ENCODE results near the gene LTB4R. TPM values are rescaled to one million over a fixed set of nuclear protein-coding genes. Genes with fewer than 3 reads are reported as not detected.
"Not testable (repeated sequence)": the region's sequence is repeated elsewhere in the genome, so short reads cannot be mapped to it uniquely, and the experiment has no call there.

The LTB4R gene
- polyA plus RNA-seq, 4 donors: 2.2 to 7.3 (median 5.0) TPM

GRCh38 chr14:24317141-24317928 lies 6.0 kb downstream of the LTB4R start:
- DNase-seq (ENCODE audit: low read depth in 4 of 4, low spot score in 2 of 4): no peak

- no peak for DNase-seq (ENCODE audit: low read depth in 4 of 4, low spot score in 2 of 4)
Measured at GRCh38 chr14:24321212-24321975, 10.1 kb downstream of the LTB4R start.

- no peak for DNase-seq (ENCODE audit: low read depth in 4 of 4, low spot score in 2 of 4)
Measured at GRCh38 chr14:24322672-24323071, 11.4 kb downstream of the LTB4R start.

- no peak for DNase-seq (ENCODE audit: low read depth in 4 of 4, low spot score in 2 of 4)
Measured at GRCh38 chr14:24323341-24323740, 12.0 kb downstream of the LTB4R start.

- DNase-seq (ENCODE audit: low read depth in 4 of 4, low spot score in 2 of 4): no peak
Measured at GRCh38 chr14:24324024-24324423, 12.7 kb downstream of the LTB4R start.

GRCh38 chr14:24325041-24325530 lies 13.8 kb downstream of the LTB4R start:
- no peak for DNase-seq (ENCODE audit: low read depth in 4 of 4, low spot score in 2 of 4)

GRCh38 chr14:24325963-24326362 lies 14.7 kb downstream of the LTB4R start:
- DNase-seq (ENCODE audit: low read depth in 4 of 4, low spot score in 2 of 4): no peak

- no peak for DNase-seq (ENCODE audit: low read depth in 4 of 4, low spot score in 2 of 4)
Measured at GRCh38 chr14:24327303-24327702, 16.0 kb downstream of the LTB4R start.

GRCh38 chr14:24327914-24328313 lies 16.6 kb downstream of the LTB4R start:
- not testable (repeated sequence) for DNase-seq (ENCODE audit: low read depth in 4 of 4, low spot score in 2 of 4)

- no peak for DNase-seq (ENCODE audit: low read depth in 4 of 4, low spot score in 2 of 4)
Measured at GRCh38 chr14:24329073-24329663, 17.9 kb downstream of the LTB4R start.

- no peak for DNase-seq (ENCODE audit: low read depth in 4 of 4, low spot score in 2 of 4)
Measured at GRCh38 chr14:24329736-24330135, 18.4 kb downstream of the LTB4R start.

GRCh38 chr14:24330973-24331674 lies 19.8 kb downstream of the LTB4R start:
- no peak for DNase-seq (ENCODE audit: low read depth in 4 of 4, low spot score in 2 of 4)

GRCh38 chr14:24331731-24332267 lies 20.5 kb downstream of the LTB4R start:
- no peak for DNase-seq (ENCODE audit: low read depth in 4 of 4, low spot score in 2 of 4)

- DNase-seq (ENCODE audit: low read depth in 4 of 4, low spot score in 2 of 4): no peak
Measured at GRCh38 chr14:24332268-24332993, 21.1 kb downstream of the LTB4R start.

GRCh38 chr14:24334431-24335291 lies 23.4 kb downstream of the LTB4R start, which contains the start of gene ADCY4:
ADCY4 (minus strand) TSS chr14:24335071; CDS start chr14:24334652, 419 bp downstream.
- no peak for DNase-seq (ENCODE audit: low read depth in 4 of 4, low spot score in 2 of 4)

- DNase-seq (ENCODE audit: low read depth in 4 of 4, low spot score in 2 of 4): no peak
Measured at GRCh38 chr14:24335461-24336171, 24.3 kb downstream of the LTB4R start.

GRCh38 chr14:24337144-24337823 lies 26.0 kb downstream of the LTB4R start:
- DNase-seq (ENCODE audit: low read depth in 4 of 4, low spot score in 2 of 4): no peak

GRCh38 chr14:24337824-24338175 lies 26.5 kb downstream of the LTB4R start:
- DNase-seq (ENCODE audit: low read depth in 4 of 4, low spot score in 2 of 4): no peak
